HEK293 (cell line): Measurements from ENCODE around the gene TMIGD2.
"Not testable (repeated sequence)": the region's sequence is repeated elsewhere in the genome, so short reads cannot be mapped to it uniquely, and the experiment has no call there.

Experiments
- CTCF ChIA-PET: fragments of 350-600 bp; formaldehyde crosslinking; extraction: SDS; loops from one replicate; lab custom pipeline; 2021; ENCODE audit warnings: antibody characterized with exemption; lab: Yijun Ruan, JAX
- POLR2A ChIA-PET: fragments of 300-600 bp; formaldehyde crosslinking; extraction: SDS; loops from one replicate; lab custom pipeline; 2020; ENCODE audit warnings: antibody characterized with exemption, inconsistent platforms; lab: Yijun Ruan, JAX
- H3K27ac ChIP-seq: fragments of 200-500 bp; sonication (Bioruptor generic); 2 replicates; pipeline ENCODE4 v1.5.1; 2014; ENCODE audit warnings: low read depth, low read length, control low read depth, inconsistent platforms; ENCODE audit errors: extremely low read depth
- H3K36me3 ChIP-seq, 2 experiments: fragments of 200-500 bp in 1 of 2; sonication (Bioruptor generic) in 1 of 2; 1 replicate in 1 of 2; 2 replicates in 1 of 2; pipeline ENCODE4 v1.5.1; 2014 to 2017; ENCODE audit warnings: inconsistent platforms in 2 of 2, low read length in 2 of 2; ENCODE audit not compliant: control insufficient read depth in 2 of 2, insufficient read depth in 1 of 2
- H3K4me1 ChIP-seq: fragments of 200-500 bp; sonication (Bioruptor generic); 2 replicates; pipeline ENCODE4 v1.5.1; 2014; ENCODE audit warnings: mild to moderate bottlenecking, low read length, inconsistent platforms; ENCODE audit not compliant: control insufficient read depth, insufficient read depth
- H3K4me3 ChIP-seq: 2 replicates; pipeline ENCODE4 v1.5.1; 2011; ENCODE audit warnings: low read depth, mild to moderate bottlenecking, control low read depth, low read length, moderate library complexity
- H3K9me3 ChIP-seq: fragments of 200-500 bp; sonication (Bioruptor generic); 2 replicates; pipeline ENCODE4 v1.5.1; 2014; ENCODE audit warnings: low read depth, low read length, inconsistent platforms; ENCODE audit not compliant: control insufficient read depth, insufficient read depth
- EGR2 ChIP-seq: fragments of 450-650 bp; formaldehyde crosslinking; IDR thresholded peaks from 2 replicates; pipeline ENCODE4 v1.5.1; 2016; ENCODE audit warnings: low read depth, missing biosample characterization, missing genetic modification characterization
- KLF1 ChIP-seq: fragments of 450-650 bp; formaldehyde crosslinking; IDR thresholded peaks from 2 replicates; pipeline ENCODE4 v1.5.1; 2016; ENCODE audit warnings: missing biosample characterization, missing genetic modification characterization
- KLF8 ChIP-seq: fragments of 450-650 bp; formaldehyde crosslinking; IDR thresholded peaks from 2 replicates; pipeline ENCODE4 v1.5.1; 2016; ENCODE audit warnings: missing biosample characterization, missing genetic modification characterization
- KLF9 ChIP-seq: fragments of 450-650 bp; formaldehyde crosslinking; IDR thresholded peaks from 2 replicates; pipeline ENCODE4 v1.5.1; 2016; ENCODE audit warnings: missing biosample characterization, missing genetic modification characterization, low read depth
- PRDM1 ChIP-seq: fragments of 450-650 bp; formaldehyde crosslinking; IDR thresholded peaks from 2 replicates; pipeline ENCODE4; 2016; ENCODE audit warnings: missing biosample characterization, missing genetic modification characterization
- SCRT2 ChIP-seq: fragments of 450-650 bp; formaldehyde crosslinking; IDR thresholded peaks from 2 replicates; pipeline ENCODE4 v1.5.1; 2016; ENCODE audit warnings: missing biosample characterization, missing genetic modification characterization
- SP2 ChIP-seq: fragments of 450-650 bp; formaldehyde crosslinking; IDR thresholded peaks from 2 replicates; pipeline ENCODE4 v1.5.1; 2016; ENCODE audit warnings: missing biosample characterization, missing genetic modification characterization
- SP3 ChIP-seq: fragments of 450-650 bp; formaldehyde crosslinking; IDR thresholded peaks from 2 replicates; pipeline ENCODE4 v1.5.1; 2016; ENCODE audit warnings: missing biosample characterization, missing genetic modification characterization
- YY2 ChIP-seq: fragments of 450-650 bp; formaldehyde crosslinking; IDR thresholded peaks from 2 replicates; pipeline ENCODE4 v1.5.1; 2016; ENCODE audit warnings: missing biosample characterization, missing genetic modification characterization
- ZBTB48 ChIP-seq: fragments of 450-650 bp; formaldehyde crosslinking; IDR thresholded peaks from 2 replicates; pipeline ENCODE4 v1.5.1; 2016; ENCODE audit warnings: missing biosample characterization, missing genetic modification characterization
- ZFHX2 ChIP-seq: fragments of 450-650 bp; formaldehyde crosslinking; conservative IDR thresholded peaks from 2 replicates; pipeline ENCODE4 v1.5.1; 2016; ENCODE audit warnings: missing biosample characterization, missing genetic modification characterization
- ZFP37 ChIP-seq: fragments of 450-650 bp; formaldehyde crosslinking; IDR thresholded peaks from 2 replicates; pipeline ENCODE4 v1.5.1; 2016; ENCODE audit warnings: missing biosample characterization, missing genetic modification characterization
- ZNF157 ChIP-seq: fragments of 450-650 bp; formaldehyde crosslinking; IDR thresholded peaks from 2 replicates; pipeline ENCODE4 v1.5.1; 2016; ENCODE audit warnings: missing biosample characterization, missing genetic modification characterization
- ZNF2 ChIP-seq: fragments of 450-650 bp; formaldehyde crosslinking; IDR thresholded peaks from 2 replicates; pipeline ENCODE4 v1.5.1; 2016; ENCODE audit warnings: missing biosample characterization, missing genetic modification characterization
- ZNF214 ChIP-seq: fragments of 450-650 bp; formaldehyde crosslinking; IDR thresholded peaks from 2 replicates; pipeline ENCODE4 v1.5.1; 2017; ENCODE audit warnings: missing biosample characterization, mild to moderate bottlenecking, missing genetic modification characterization, borderline replicate concordance
- ZNF514 ChIP-seq: fragments of 450-650 bp; formaldehyde crosslinking; IDR thresholded peaks from 2 replicates; pipeline ENCODE4 v1.5.1; 2016; ENCODE audit warnings: missing biosample characterization, missing genetic modification characterization
- ZNF558 ChIP-seq: fragments of 450-650 bp; formaldehyde crosslinking; IDR thresholded peaks from 2 replicates; pipeline ENCODE4 v1.5.1; 2016; ENCODE audit warnings: missing biosample characterization, missing genetic modification characterization
- ZNF624 ChIP-seq: fragments of 450-650 bp; formaldehyde crosslinking; IDR thresholded peaks from 2 replicates; pipeline ENCODE4 v1.5.1; 2017; ENCODE audit warnings: missing biosample characterization, missing genetic modification characterization
- ZNF664 ChIP-seq: fragments of 450-650 bp; formaldehyde crosslinking; IDR thresholded peaks from 2 replicates; pipeline ENCODE4 v1.5.1; 2016; ENCODE audit warnings: missing biosample characterization, missing genetic modification characterization
- ZNF837 ChIP-seq: fragments of 450-650 bp; formaldehyde crosslinking; IDR thresholded peaks from 2 replicates; pipeline ENCODE4 v1.5.1; 2016; ENCODE audit warnings: missing biosample characterization, missing genetic modification characterization
- TF ChIP-seq, protein P1 (sequence below): fragments of 450-650 bp; formaldehyde crosslinking; IDR thresholded peaks from 2 replicates; pipeline ENCODE4 v1.5.1; 2016; ENCODE audit warnings: missing biosample characterization, missing genetic modification characterization, low read depth

The TMIGD2 gene

DNA sequence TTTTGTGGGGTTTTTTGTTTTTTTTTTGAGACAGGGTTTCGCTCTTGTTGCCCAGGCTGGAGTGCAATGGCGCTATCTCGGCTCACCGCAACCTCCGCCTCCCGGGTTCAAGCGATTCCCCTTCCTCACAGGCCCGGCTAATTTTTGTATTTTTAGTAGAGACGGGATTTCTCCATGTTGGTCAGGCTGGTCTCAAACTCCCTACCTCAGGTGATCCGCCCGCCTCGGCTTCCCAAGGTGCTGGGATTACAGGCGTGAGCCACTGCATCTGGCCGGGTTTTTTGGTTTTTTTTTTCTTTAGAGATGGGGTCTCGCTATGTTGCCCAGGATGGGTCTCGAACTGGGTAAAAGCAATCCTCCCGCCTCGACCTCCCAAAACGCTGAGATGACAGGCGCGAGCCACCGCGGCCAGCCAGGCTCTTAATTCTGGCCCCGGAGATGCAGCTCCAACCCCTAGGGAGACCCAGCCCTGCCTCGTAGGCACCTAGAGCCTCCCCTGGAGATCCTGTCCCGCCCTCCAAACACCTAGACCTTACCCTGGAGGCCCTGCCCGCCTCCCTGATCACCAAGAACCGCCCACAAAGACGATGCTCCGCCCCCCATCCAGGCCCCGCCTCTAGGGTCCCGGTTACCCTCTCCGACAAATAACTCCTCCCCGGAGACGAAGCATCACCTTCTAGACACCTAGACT, 26.9 kb upstream of the TMIGD2 start:
- CTCF ChIA-PET: not testable (repeated sequence)
- TF ChIP-seq SP2 (tag by site-specific recombination) (peak; percentile 66), KLF1 (tag by site-specific recombination) (0 out of 2 replicates have a peak, but pooled peaks have one; percentile 16), SP3 (tag by site-specific recombination) (0 out of 2 replicates have a peak, but pooled peaks have one; percentile 28)
- TF ChIP-seq, all 188 proteins: peak for 3; not testable (repeated sequence) for 185

DNA sequence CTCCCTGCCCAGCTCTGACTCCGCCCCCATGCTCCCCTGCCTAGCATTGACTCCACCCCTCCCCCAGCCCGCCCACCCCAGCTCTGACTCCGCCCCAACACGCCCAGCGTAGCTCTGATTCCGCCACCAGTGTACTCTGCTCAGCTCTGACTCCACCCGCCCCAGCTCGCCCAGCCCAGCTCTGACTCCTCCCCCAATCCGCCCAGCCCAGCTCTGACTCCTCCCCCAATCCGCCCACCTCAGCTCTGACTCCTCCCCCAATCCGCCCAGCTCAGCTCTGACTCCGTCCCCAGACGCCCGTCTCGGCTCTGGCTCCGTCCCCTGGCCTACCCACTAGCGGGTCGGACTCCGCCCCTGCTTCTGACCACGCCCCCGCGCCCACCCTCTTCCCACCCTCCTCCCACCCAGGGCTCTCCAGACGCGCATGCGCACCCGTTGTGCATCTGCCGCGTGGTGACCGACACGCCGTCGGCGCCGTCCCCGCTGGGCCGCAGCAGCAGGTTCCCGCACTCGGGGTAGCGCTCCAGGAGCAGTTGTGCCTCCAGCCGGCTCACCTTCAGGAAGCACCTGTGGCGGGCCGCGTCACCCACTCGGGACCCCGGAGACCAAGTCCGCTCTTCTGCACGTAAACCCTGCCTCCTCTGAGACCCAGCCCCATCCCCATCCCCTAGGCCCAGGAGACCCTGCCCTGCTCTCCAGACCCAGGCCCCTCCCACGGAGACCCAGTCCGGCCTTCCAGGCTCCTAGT, 26.2 kb upstream of the TMIGD2 start:
- no peaks in the 10 kb centered on the region for H3K36me3 ChIP-seq
- no peaks in the 10 kb centered on the region for H3K4me1 ChIP-seq
- TF ChIP-seq ZFHX2 (tag by site-specific recombination): peak; percentile 62; the same call in 1 of the 2 replicates
- 0 out of 2 replicates have a peak, but pooled peaks have one; percentile 18 for TF ChIP-seq SCRT2 (tag by site-specific recombination)
- TF ChIP-seq EGR2 (tag by site-specific recombination): peak; percentile 67
- TF ChIP-seq YY2 (tag by site-specific recombination): no peak
- no peak for TF ChIP-seq ZNF514
- peak; percentile 81 for TF ChIP-seq KLF1 (tag by site-specific recombination)
- TF ChIP-seq ZNF157: no peak
- TF ChIP-seq ZNF664: no peak
- TF ChIP-seq PRDM1 (tag by site-specific recombination): no peak
- TF ChIP-seq SP3 (tag by site-specific recombination): peak; percentile 59
- 0 out of 2 replicates have a peak, but pooled peaks have one; percentile 21 for TF ChIP-seq KLF9 (tag by site-specific recombination)
- no peak for TF ChIP-seq ZNF558 (tag by site-specific recombination)
- no peak for TF ChIP-seq ZFP37 (tag by site-specific recombination)
- TF ChIP-seq KLF8 (tag by site-specific recombination): peak; percentile 82; the same call in 1 of the 2 replicates
- TF ChIP-seq, protein P1, sequence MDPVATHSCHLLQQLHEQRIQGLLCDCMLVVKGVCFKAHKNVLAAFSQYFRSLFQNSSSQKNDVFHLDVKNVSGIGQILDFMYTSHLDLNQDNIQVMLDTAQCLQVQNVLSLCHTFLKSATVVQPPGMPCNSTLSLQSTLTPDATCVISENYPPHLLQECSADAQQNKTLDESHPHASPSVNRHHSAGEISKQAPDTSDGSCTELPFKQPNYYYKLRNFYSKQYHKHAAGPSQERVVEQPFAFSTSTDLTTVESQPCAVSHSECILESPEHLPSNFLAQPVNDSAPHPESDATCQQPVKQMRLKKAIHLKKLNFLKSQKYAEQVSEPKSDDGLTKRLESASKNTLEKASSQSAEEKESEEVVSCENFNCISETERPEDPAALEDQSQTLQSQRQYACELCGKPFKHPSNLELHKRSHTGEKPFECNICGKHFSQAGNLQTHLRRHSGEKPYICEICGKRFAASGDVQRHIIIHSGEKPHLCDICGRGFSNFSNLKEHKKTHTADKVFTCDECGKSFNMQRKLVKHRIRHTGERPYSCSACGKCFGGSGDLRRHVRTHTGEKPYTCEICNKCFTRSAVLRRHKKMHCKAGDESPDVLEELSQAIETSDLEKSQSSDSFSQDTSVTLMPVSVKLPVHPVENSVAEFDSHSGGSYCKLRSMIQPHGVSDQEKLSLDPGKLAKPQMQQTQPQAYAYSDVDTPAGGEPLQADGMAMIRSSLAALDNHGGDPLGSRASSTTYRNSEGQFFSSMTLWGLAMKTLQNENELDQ (tag by site-specific recombination): no peak
- no peak for TF ChIP-seq ZBTB48 (tag by site-specific recombination)
- peak; percentile 36 for TF ChIP-seq SP2 (tag by site-specific recombination)
- TF ChIP-seq, all 188 proteins: peak for 8
- Histone ChIP-seq H3K4me3 (no peak overlapping the region), H3K9me3 (no peaks in the 10 kb centered on the region), H3K27ac (no peak overlapping the region)
- POLR2A ChIA-PET: interaction anchor here (0.6 to 1.2 kb wide), 2 partner anchors 9 to 14 kb away, joined by 3 to 10 read pairs; partner anchors contain the start of gene MPND
- CTCF ChIA-PET: interaction anchor here (0.8 kb wide), 1 partner anchor 61 kb away, joined by 4 read pairs; no protein-coding TSS in a partner anchor

More for the DNA sequence above, 26.9 kb upstream of the TMIGD2 start:
- H3K9me3 ChIP-seq, H3K4me3 ChIP-seq, POLR2A ChIA-PET, H3K36me3 ChIP-seq, H3K4me1 ChIP-seq, H3K27ac ChIP-seq: not testable (repeated sequence)

DNA sequence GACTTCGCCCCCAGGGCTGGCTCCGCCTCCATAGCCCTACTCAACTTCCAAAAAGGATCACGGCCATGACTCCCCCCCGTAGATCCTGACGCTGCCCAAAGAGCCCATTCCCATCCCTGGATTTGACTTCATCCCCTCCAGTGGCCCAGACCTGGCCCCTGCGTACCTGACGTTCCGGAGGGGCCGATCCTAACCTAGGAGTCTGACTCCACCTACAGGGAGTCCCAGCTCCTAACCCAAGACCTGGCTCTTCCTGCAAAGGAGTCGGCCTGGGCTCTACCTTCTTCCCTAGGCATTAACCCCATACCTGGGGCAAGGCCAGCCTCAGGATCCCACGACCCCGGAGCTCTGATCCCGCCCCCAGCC, 25.7 kb upstream of the TMIGD2 start:
- no peaks in the 10 kb centered on the region for H3K9me3 ChIP-seq
- ChIA-PET CTCF (interaction anchor here (0.8 kb wide), 1 partner anchor 61 kb away, joined by 4 read pairs; no protein-coding TSS in a partner anchor), POLR2A (interaction anchor here (0.6 to 1.2 kb wide), 2 partner anchors 9 to 15 kb away, joined by 3 to 10 read pairs; partner anchors contain the start of gene MPND)
- H3K4me1 ChIP-seq: no peaks in the 10 kb centered on the region
- no peak overlapping the region for H3K4me3 ChIP-seq
- no peak for TF ChIP-seq ZNF624 (tag by site-specific recombination)
- no peak for TF ChIP-seq ZNF2
- TF ChIP-seq ZNF214 (tag by site-specific recombination): no peak
- TF ChIP-seq ZNF837: no peak
- TF ChIP-seq SP2 (tag by site-specific recombination): no peak
- H3K27ac ChIP-seq: no peak overlapping the region
- H3K36me3 ChIP-seq: no peaks in the 10 kb centered on the region
